ENCODE data around the gene PKD1L1. TPM values are rescaled to one million over a fixed set of nuclear protein-coding genes. Genes with fewer than 3 reads are reported as not detected.

Gene PKD1L1
- total and polyA plus RNA-seq, 4 donors, result 0.26 to 1.1 (median 0.55) TPM

DNA sequence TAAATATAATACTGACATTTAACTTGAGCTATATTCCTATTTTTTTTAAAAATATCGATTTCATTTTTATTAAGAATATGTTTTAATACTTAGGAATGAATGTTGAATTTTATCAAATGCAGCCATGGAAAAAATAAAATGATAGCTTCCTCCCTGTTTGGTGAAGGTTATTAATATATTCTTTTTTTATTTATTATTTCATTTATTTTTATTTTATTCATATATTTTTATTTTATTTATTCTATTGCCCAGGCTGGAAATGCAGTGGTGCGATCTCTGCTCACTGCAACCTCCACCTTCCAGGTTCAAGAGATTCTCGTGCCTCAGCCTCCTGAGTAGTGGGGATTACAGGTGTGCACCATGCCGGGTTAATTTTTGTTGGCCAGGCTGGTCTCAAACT, 160.2 kb downstream of the PKD1L1 start:
- Histone ChIP-seq H3K27ac (ENCODE audit: low read depth in 1 of 2, low read length in 1 of 2) (no peak overlapping the region), H3K9me3 (ENCODE audit: control insufficient read depth in 4 of 4, insufficient read depth in 3 of 4, low read length in 3 of 4) (no peaks in the 10 kb centered on the region), H3K27me3 (ENCODE audit: control insufficient read depth in 3 of 3, insufficient read depth in 3 of 3, low read length in 2 of 3) (no peaks in the 10 kb centered on the region), H3K36me3 (ENCODE audit: control insufficient read depth in 4 of 4, insufficient read depth in 4 of 4, low read length in 4 of 4) (no peaks in the 10 kb centered on the region), H3K9ac (ENCODE audit: insufficient read depth in 1 of 2, low read length in 2 of 2) (no peak overlapping the region), H3K4me3 (no peak overlapping the region), H3K4me1 (ENCODE audit: control insufficient read depth in 5 of 5, insufficient read depth in 5 of 5, low read length in 5 of 5) (peaks cover 0 to 12% (median 2%) of the 10 kb centered on the region in 5 donors)
- ATAC-seq (ENCODE audit: insufficient read depth, low FRiP score) (no peak), DNase-seq (no peak)
- TF ChIP-seq, protein P1, sequence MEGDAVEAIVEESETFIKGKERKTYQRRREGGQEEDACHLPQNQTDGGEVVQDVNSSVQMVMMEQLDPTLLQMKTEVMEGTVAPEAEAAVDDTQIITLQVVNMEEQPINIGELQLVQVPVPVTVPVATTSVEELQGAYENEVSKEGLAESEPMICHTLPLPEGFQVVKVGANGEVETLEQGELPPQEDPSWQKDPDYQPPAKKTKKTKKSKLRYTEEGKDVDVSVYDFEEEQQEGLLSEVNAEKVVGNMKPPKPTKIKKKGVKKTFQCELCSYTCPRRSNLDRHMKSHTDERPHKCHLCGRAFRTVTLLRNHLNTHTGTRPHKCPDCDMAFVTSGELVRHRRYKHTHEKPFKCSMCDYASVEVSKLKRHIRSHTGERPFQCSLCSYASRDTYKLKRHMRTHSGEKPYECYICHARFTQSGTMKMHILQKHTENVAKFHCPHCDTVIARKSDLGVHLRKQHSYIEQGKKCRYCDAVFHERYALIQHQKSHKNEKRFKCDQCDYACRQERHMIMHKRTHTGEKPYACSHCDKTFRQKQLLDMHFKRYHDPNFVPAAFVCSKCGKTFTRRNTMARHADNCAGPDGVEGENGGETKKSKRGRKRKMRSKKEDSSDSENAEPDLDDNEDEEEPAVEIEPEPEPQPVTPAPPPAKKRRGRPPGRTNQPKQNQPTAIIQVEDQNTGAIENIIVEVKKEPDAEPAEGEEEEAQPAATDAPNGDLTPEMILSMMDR (IDR thresholded peaks at IDR 0.05; ENCODE audit: control extremely low read depth, extremely low read depth), result no peak
- 96 to 100% methylated on average over 4 of the region's 4 CpGs for WGBS, 2 donors

DNA sequence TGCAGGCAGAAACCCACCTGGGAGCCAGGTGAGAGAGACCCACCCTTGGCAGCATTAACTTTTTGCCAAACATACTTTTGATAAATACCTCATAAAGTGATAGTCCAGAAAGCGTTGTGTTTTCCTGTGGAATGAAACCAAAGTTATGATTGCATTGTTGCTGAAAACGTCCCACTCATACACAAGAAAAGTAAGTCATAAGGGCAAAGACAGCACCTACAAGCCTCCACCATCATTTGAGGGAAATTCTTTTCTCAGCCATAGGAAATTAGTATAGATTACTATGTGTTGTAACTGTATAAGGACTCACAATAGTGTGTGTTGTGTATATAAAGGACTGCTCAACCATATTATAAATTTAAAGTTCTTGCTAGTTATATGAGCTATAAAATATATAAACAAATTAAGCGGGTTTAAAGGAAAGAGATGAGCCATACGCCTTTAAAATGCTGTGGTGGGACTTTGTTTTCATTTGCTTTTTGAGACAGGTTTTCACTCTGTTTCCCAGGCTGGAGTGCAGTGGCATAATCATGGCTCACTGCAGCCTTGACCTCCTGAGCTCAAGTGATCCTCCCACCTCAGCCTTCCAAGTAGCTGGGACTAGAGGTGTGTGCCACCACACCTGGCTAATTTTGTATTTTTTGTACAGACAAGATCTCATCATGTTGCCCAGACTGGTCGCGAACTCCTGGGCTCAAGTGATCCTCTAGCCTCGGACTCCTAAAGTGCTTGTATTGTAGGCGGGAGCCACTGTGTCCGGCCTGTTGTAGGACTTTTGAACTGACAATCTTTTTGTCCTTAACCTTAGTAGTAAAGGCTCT, 160.8 kb downstream of the PKD1L1 start:
- TF ChIP-seq, protein P1 (IDR thresholded peaks at IDR 0.05; ENCODE audit: control extremely low read depth, extremely low read depth), result no peak
- Histone ChIP-seq H3K4me3 (no peak overlapping the region), H3K9ac (ENCODE audit: insufficient read depth in 1 of 2, low read length in 2 of 2) (no peak overlapping the region), H3K4me1 (ENCODE audit: control insufficient read depth in 5 of 5, insufficient read depth in 5 of 5, low read length in 5 of 5) (peaks cover 0 to 12% (median 2%) of the 10 kb centered on the region in 5 donors), H3K9me3 (ENCODE audit: control insufficient read depth in 4 of 4, insufficient read depth in 3 of 4, low read length in 3 of 4) (no peaks in the 10 kb centered on the region), H3K27ac (ENCODE audit: low read depth in 1 of 2, low read length in 1 of 2) (no peak overlapping the region), H3K27me3 (ENCODE audit: control insufficient read depth in 3 of 3, insufficient read depth in 3 of 3, low read length in 2 of 3) (no peaks in the 10 kb centered on the region), H3K36me3 (ENCODE audit: control insufficient read depth in 4 of 4, insufficient read depth in 4 of 4, low read length in 4 of 4) (no peaks in the 10 kb centered on the region)
- DNase-seq (no peak), ATAC-seq (ENCODE audit: insufficient read depth, low FRiP score) (no peak)
- WGBS, 2 donors, result 78 to 83% methylated on average over 9 of the region's 9 CpGs

DNA sequence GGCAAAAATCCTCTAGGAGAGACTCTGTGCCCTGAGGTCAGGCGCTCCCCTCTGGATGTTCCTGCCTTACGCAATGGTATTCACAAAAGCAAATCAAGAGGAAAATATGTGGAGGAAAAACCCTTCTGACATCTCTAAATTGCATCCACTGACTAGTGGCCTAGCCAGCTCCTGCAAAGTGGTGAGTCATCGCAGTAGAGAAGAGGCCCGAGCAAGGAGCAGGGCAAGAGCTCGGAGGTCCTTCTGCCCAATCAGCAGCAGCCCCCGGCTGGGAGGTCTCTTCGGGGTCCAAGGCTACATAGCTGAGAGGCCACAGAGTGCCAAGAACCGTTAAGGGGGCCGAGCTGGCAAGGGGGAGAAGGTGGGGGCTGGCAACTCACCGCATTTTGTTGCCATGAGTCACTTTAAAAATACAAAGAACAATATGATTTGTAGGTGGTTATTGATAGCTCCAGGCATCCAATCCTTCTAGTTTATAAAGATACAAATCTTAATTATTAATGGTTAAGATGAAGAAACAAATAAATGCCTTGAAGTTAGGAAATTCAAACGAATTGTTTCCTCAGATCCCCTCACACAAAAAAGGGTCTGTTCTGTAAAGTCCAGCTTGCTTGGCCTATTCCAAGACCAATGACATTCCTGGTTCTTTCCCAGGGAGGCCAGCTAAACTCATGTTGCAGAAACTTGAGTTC, 161.6 kb downstream of the PKD1L1 start:
- TF ChIP-seq, protein P1 (IDR thresholded peaks at IDR 0.05; ENCODE audit: control extremely low read depth, extremely low read depth), result no peak
- Histone ChIP-seq H3K36me3 (ENCODE audit: control insufficient read depth in 4 of 4, insufficient read depth in 4 of 4, low read length in 4 of 4) (no peaks in the 10 kb centered on the region), H3K27me3 (ENCODE audit: control insufficient read depth in 3 of 3, insufficient read depth in 3 of 3, low read length in 2 of 3) (no peaks in the 10 kb centered on the region), H3K4me1 (ENCODE audit: control insufficient read depth in 5 of 5, insufficient read depth in 5 of 5, low read length in 5 of 5) (peaks cover 0 to 12% (median 2%) of the 10 kb centered on the region in 5 donors), H3K9me3 (ENCODE audit: control insufficient read depth in 4 of 4, insufficient read depth in 3 of 4, low read length in 3 of 4) (no peaks in the 10 kb centered on the region), H3K4me3 (no peak overlapping the region), H3K27ac (ENCODE audit: low read depth in 1 of 2, low read length in 1 of 2) (peak overlapping the region in 1 of 2 donors; percentile 38), H3K9ac (ENCODE audit: insufficient read depth in 1 of 2, low read length in 2 of 2) (no peak overlapping the region)
- WGBS, 2 donors, result 40 to 52% methylated on average over 11 of the region's 11 CpGs
- peak; percentile 61 to 71 (median 71) for DNase-seq
- peak; percentile 79 for ATAC-seq (ENCODE audit: insufficient read depth, low FRiP score)

All from lung (tissue), 12 donors.